CD4-positive, alpha-beta T cell treated with Interleukin-10 for 1 hour (primary cell): Measurements from ENCODE around the gene CASKIN1.
A peak's percentile ranks its signal among the peaks of the same experiment; 100 is the strongest.
"Not testable (repeated sequence)": the region's sequence is repeated elsewhere in the genome, so short reads cannot be mapped to it uniquely, and the experiment has no call there.

Source experiments
- DNase-seq: peaks from one replicate; pipeline ENCODE4 v3.0.0-alpha.2; 2020

The CASKIN1 gene

DNA sequence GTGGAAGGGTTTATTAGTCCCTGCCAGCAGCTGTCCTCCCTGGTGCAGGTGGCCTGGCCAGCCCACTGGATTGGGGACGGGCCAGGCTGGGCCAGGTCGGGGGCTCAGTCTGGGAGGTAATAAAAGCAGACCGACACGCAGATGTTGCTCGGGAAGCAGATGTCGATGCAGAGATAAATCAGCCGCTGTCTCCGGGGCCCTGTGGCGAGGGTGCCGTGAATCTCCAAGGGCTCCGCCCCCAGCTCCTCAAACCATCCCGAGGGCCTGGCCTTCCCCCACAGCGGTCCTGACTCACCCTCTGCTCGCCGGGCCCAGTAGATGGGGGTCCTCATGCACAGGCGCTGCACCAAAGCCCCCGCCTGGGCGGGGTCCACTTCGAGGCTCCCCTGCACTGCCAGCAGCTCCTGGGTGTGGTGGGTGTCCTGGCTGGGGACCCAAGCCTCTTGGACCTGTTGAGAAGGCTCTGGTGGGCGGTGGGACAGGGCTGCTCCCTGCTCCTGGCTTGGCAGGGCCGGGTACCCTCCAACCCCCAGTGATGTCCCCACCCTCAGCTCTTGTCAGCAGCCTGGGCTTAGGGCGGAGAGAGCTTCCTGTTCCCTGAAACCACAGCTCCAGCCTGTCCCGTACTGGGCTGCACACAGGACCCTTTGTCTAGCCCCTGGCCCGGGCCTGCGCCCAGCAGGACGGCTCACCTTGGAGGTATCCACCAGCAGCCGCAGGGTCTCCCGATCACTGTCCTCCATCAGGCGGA, 13.0 kb upstream of the CASKIN1 start:
- no peak for DNase-seq

DNA sequence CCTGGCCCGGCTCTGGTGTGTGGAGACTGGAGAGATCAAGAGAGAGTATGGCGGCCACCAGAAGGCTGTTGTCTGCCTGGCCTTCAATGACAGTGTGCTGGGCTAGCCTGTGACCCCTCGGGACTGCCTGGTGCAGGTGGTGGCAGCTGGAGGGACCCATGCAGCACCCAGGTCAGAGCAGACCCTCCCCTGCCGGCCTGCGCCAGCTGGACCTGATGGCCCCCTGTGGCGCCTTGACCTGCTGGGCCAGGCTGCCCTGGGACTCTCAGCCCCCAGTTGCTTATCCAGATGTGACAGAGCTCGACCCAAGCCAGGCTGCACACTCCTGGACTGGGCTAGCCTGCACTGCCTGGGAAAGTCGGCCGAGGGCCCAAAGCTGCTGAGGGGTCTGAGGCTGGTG, 12.4 kb upstream of the CASKIN1 start:
- no peak for DNase-seq

DNA sequence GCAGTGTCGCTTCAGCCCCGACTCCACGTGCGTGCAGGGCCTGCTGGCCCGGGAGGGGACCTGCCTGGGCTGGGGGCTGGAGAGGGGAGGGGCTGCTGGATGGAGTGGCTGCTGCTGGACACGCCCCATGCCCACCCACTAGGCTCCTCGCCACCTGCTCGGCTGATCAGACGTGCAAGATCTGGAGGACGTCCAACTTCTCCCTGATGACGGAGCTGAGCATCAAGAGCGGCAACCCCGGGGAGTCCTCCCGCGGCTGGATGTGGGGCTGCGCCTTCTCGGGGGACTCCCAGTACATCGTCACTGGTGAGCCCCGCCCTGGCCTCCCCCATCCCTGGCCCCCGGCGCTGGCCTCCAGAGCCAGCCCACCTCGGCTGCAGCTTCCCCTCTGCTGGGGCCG, 11.9 kb upstream of the CASKIN1 start:
- DNase-seq, result no peak

DNA sequence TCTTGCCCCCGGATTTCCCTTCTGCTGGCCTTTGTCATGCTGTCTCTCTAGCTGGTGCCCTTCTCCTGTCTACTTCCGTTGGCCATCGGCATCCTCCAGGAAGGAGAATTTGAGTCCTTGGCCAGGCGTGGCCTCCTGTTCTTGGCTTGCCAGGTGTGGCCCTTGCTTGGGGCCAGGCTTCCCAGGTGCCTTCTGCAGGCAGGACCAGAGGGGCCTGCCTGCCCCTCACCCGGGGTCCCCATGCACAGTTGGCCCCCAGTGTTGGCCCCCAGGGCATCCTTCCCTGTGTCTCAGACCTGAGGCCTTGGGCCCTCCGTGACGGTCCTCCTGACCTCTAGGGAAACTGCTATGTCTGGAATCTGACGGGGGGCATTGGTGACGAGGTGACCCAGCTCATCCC, 11.5 kb upstream of the CASKIN1 start:
- no peak for DNase-seq

DNA sequence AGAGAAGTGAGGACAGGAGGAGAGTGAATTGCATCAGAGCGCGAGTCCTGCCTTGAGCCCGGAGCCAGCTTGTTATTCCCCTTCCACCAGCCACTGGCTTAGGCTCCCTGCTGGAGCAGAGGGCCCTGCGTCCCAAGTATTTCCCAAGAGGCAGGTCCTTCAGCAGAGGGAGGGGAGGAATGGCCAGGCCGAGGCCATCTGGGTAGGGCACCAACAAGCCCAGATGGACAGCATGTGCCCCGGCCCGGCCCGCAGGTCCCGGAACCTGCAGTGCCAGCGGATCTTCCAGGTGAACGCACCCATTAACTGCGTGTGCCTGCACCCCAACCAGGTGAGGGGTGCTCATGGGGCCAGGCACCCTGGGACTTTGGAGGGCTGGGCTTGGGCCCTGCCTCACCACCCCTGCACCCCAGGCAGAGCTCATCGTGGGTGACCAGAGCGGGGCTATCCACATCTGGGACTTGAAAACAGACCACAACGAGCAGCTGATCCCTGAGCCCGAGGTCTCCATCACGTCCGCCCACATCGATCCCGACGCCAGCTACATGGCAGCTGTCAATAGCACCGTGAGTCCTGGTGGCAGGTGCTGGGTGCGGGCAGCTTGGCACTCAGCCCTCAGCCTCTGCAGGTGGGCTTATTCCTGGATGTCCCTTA, 10.5 kb upstream of the CASKIN1 start:
- DNase-seq, result no peak

DNA sequence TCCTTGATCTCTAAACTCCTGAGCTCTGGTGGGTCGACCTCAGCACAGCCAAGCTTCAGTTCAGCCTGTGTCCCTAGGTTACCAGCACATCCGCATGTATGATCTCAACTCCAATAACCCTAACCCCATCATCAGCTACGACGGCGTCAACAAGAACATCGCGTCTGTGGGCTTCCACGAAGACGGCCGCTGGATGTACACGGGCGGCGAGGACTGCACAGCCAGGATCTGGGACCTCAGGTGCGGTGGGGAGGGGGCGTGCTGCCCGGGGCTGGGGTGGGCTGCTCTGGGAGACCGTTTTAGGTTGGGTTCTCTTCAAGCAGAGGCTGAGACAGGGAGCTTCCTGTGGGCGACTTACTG, 10.0 kb upstream of the CASKIN1 start:
- DNase-seq, result no peak

DNA sequence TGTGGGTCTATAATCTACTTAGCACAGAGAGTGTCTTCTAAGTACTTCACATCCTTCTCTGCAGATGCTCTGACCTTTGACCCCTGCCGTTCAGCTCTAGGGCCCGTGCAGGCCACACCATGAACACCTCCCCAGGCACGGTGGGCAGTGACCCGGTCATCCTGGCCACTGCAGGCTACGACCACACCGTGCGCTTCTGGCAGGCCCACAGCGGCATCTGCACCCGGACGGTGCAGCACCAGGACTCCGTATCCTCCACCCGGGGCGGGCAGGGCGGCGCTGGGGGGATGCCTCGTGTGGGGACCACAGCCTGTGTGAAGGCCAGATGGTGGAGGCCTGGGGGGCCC, 9.5 kb upstream of the CASKIN1 start:
- no peak for DNase-seq

DNA sequence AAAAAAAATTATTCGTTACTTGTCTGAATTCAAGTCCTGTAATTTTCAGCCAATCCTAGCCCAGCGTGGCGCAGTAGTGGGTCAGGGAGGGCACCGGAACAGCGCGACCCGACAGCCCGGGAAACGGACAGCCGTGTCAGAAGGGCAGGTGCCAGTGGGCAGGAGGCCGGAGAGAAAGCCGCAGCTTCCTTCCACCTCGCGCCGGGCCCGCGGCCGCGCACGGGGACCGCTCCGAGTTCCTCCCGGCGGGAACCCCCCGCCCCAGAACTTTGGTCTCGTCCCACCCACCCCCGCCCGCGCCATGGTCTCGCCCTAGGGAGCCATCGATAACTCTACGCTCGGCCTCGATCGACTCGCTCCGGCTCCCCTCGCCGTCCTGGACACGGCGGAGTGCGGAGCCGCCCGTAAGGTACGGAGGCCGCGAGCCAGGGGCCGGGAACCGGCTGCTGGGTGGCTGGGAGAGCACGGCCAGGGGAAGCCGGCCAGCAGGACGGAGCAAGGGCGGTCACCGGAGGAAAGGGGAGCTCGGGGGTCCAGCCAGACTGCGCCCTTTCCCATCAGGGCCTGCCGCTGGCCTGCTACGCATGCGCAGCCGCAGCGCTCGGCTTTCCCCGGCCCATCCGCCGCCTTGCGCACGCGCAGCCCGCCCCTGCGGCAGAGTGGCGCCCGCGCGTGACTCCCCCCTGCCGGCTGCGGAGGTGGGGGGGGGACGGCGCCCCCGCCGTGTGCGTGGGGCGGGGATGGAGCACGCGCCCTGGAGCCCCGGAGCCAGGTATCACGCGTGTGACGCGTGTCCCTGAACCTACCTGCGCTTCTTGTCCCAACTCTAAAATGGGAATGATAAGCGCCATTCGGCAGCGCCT, 8.9 kb upstream of the CASKIN1 start, which contains the start of gene MLST8:
MLST8 (plus strand) TSS at position 351 of the 863 bp plus-strand sequence. CDS start 632 bp downstream, outside the sequence.
- peak; percentile 93 for DNase-seq

DNA sequence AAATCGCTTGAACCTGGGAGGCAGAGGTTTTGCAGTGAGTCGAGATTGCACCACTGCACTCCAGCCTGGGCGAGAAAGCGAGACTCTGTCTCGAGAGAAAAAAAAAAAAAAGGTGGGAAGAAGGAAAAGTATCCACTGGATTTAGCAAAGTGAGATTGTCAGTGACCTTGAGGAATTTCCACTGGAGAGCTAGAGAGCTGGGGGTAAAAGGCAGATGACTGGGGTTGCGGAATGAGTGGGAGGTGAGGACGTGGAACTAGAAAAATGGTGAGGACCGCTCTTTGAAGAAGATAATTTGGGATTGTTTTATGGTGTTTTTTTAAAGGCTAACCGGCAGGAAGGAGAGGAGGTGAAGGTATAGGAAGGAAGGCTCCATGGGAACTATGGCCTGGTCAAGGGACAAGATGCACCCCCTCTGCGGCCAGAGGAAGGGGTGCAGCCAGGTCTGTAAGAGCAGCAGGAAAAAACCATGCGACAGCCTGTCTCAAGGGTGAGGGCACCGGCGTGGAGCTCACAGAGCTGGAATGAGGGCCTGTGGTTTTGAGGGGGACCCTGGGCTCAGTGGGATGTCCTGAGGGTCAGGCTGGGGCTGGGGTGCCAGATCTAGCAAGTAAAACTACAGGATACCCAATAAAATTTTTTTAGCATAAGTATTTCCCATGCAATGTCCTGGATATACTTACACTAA, 8.2 kb upstream of the CASKIN1 start:
- no peak for DNase-seq

DNA sequence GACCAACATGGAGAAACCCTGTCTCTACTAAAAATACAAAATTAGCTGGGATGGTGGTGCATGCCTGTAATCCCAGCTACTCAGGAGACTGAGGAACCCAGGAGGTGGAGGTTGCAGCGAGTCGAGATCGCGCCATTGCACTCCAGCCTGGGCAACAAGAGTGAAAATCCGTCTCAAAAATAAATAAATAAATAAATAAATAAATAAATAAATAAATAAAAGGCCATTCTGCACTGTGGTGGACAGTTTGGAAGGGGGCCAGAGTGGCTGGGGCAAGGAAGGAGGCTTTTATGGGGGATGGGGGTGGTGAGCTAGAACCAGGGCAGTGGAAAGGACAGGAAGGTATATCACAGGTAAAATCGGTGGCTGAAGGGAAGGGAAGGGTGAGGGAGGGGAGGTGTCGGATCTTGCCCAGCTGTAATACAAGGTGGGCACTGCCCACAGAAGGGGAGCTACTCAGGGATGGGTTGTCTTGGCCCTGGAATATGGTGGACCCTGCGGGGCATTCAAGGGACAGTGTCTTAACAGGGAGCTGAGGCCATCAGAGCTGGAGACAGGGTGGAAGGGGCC, 6.8 kb upstream of the CASKIN1 start:
- DNase-seq, result not testable (repeated sequence)

DNA sequence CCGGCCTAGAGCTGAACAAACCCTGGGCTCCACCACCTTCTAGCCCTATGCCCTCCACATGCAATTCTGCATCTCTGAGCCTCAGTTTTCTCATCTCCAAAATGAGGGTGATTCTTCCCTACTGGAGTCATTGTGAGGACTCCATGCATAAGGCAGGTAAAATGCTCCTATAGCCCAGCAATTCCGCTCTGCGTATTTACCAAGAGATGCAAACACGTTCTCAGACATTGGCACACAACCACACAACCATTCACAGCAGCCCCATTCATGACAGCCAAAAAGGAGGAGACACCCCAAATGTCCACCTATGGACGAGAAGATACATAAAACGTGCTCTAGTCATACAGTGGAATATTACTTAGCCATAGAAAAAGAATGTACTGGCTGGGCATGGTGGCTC, 3.9 kb upstream of the CASKIN1 start:
- DNase-seq, result no peak

DNA sequence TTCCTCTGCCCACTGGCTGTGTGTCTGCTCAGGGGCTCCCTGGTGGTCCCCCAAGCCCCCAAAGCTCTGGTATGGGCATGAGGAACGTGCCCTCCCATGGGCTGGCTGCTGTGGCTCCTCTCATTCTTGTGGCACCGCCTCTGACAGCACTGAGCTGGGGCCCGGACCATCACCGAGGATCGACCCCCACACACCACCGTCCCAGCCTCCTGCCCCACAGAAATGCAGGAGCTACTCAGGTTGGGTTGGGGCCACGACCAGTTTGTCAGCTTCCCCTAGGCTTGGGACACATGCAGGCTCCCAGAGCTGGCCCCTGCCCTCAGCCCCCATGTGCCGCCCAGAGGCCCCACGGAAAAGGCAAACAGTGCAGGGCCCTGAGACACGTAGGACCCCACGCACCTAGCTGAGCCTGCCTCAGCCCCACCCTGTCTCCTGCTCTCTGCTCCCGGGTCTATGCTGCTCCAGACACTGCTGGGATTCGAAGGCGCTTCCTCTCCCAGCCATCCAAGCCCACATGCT, 3.3 kb upstream of the CASKIN1 start:
- DNase-seq, result no peak

DNA sequence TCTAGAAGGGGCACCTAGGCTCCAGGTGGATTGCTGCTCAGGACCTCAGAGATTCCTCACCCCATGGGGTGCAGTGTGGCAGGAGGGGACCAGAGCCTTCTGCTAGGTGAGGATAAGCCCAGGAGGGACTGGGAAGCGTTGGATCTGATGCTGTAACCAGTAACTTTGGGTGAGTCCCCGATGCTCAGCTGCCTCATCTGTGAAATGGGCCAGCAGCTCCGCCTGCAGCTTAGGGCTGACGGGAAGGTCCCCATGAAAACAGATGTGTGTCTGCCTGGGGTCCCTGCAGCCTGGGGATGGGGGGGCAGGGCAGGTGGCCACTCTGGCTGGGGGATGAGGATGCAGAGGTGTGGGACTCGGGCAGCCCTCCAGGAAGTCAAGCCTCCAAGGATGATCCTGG, 2.7 kb upstream of the CASKIN1 start:
- DNase-seq, result no peak

DNA sequence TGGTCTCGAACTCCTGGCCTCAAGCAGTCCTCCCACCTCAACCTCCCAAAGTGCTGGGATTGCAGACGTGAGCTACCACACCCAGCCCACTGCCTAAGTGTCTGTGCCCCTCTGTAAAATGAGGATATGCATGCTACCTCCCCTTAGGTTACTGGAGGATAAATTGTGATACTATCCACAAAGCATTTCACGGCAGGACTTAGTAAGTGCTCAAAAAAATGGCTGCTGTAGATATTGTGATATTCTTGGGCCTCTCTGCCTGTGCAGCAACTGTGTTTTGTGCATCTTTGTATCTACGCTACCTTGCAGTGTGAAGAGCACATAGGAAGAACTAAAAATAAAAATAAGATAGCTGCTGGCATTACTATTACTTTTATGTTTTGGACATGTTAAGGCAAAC, 1.9 kb upstream of the CASKIN1 start:
- no peak for DNase-seq

DNA sequence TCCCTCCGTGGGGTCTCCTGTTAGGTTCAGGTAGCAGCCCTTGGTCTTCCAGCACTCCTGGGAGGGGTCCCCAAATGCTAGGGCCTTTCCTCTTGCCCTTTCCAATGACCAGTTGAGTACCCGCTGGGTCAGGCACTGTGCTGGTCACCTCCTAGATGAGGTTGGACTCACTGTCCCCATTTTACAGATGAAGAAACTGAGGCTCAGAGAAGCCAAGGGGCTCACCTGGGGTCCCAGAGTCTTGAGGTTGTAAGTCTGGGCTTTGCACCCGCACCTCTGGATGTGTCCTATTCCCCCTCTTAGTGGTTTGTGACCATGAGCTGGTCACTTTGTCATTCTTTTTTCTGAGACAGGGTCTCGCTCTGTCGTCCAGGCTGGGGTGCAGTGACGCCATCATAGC, 1.4 kb upstream of the CASKIN1 start:
- no peak for DNase-seq

DNA sequence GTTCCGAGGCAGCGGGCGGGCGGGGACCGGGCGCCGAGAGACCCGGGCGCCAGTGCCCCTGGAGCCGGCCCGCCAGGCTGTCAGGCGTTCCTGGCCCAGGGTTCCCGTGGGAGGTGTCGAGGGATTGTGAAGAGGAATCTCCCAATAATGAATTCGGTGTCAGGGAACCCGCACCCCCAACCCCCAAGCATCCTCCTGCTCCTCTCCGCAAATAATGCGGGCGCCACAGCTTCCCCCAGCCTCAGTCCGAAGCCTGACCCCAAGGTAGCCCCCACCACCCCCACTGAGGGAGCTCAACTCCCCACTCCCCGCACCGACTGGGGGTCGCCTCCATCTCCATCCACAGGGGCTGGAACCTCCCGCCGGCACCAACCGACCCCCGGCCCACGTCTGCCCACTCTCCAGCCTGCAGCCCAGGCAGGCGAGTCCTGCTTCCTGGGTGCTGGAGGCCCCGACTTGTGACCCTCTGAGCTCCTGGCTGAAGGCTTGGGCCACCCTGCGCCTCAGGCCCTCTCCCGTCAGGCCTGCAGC, 641 bp upstream of the CASKIN1 start:
- DNase-seq, result no peak

DNA sequence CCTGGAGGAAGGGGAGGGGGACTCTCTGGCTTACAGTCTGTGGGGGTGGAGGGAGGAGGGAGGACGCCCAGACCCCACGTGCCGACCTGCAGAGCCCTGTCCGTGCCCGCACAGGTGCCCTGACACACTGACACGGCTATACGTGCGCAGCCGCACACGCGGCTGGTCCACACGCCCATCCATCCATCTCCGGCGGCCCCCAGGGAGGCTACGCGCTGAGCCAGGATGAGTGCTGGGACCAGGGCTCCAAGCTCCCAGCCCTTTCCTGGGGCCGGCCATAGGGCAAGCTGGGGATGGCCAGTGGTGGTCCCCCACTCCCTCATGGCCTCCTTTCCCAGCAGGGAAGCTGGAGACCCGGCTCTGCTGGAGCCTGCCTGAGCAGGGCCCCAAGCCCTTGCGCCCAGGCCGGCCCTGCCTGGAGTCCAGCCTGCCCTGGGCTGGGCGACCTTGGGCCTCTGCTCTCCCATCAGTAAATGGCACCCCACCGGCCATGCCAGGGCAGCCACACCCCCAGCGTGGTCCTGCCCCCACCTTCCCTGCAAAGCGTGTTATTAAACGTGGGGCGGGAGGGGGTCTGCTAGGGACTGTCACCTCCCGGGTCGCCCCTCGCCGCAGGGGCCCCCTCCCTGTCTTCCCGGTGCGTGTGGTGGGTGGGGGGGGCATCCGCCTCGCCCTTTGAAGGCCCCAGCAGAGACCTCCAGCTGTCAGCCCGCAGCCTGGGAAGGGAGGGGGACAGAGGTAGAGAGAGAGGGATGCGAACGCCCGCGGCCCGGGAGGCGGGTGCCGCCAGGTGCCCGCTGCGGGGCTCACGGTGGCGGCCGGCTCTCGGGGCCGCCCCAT, 863 bp downstream of the CASKIN1 start:
- no peak for DNase-seq

DNA sequence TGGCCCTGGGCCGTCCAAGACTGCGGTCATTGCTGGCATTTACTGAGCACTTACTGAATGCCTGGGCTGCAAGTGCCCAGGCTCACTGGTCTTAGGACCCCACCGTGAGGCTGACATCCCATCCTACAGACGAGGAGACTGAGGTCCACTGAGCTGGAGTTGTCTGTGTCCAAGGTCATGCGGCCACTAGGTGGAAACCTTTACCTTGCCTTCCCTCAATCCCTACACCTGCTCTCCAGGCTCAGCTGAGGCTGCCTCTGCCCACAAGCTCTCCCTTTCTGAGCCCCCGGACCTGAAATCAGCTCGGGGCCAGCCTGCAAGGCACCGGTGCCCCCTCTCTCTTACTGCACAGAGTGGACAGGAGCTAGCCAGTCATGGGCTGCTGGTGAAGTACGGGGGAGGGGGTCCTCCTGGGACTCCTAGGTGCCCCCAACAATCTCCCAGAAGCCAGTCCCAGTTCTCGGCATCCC, 1.5 kb downstream of the CASKIN1 start:
- DNase-seq, result peak; percentile 68

DNA sequence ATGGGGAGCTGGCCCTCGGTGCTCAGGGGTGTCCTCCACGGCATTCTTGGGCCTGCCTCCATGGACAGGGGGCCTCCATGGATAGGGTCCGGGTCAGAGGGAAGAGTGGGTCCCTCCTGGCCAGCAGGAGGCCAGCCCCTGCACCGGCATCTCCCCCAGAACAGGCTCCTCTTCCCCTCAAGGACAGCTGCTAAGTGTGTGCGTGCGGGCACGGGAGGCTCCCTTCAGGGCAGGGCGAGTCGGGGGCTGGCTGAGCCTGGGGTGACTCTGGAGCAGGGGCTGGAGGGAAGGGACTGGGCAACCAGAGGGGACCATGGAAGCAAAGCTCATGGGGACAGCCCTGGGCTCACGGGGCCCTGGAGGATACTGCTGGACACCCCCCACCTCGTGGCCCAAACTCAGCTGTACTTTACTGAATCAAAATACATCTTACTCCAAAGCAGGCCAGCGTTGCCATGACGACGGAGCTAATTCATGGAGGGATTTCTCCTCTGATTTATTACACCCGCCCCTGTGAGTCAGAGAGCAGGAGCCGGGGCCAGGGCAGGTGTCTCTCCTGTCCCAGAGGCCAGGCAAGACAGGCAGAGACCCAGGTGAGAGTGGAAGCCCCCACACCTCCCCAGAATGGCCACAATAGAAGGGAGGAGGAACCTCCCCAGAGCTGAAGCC, 2.1 kb downstream of the CASKIN1 start:
- DNase-seq, result no peak

DNA sequence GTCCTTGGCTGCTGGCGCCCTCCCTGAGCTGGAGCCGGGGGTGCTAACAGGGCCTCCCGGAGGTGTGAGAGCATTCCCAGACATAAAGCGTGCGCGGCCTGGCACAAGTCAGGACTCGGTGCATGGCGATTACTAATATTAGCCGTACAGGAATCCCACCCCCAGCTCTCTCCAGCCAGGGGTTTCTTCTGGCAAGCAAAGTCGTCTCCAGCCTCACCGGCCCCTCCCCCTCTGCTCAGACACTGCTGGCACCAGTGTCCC, 5.0 kb downstream of the CASKIN1 start:
- DNase-seq, result no peak
